Measurements from ENCODE around the gene NEK8. TPM values are rescaled to one million over a fixed set of nuclear protein-coding genes. Genes with fewer than 3 reads are reported as not detected.

Gene NEK8
- total RNA-seq, 2 experiments from 2014 or later, result 14.0 to 17.0 TPM

GRCh38 chr17:28744972-28745785 lies 16.6 kb downstream of the NEK8 start:
- Histone ChIP-seq H3K79me2 (ENCODE audit: insufficient read depth, low read depth, low read length) (peaks cover 36% of the 10 kb centered on the region), H3K4me2 (ENCODE audit: low read length) (peak overlapping the region; percentile 96), H3K4me3 (ENCODE audit: low read depth, low read length, poor library complexity, severe bottlenecking) (peak overlapping the region; percentile 98), H3K4me1 (ENCODE audit: insufficient read depth, low read length, poor library complexity, severe bottlenecking) (peaks cover 66% of the 10 kb centered on the region), H3K27ac (ENCODE audit: low read depth, low read length, poor library complexity, severe bottlenecking) (peak overlapping the region; percentile 95), H3K36me3 (ENCODE audit: insufficient read depth, low read length) (peaks cover 65% of the 10 kb centered on the region), H3K9me2 (ENCODE audit: insufficient read depth, low read length) (no peaks in the 10 kb centered on the region), H3K9me3 (ENCODE audit: low read length) (no peaks in the 10 kb centered on the region), H2AFZ (ENCODE audit: low read length) (no peak overlapping the region), H4K20me1 (ENCODE audit: insufficient read depth, low read length) (peaks cover 25% of the 10 kb centered on the region)
- ChIA-PET CTCF (ENCODE audit: unreplicated experiment) (interaction anchor here (0.5 to 3.5 kb wide), 3 partner anchors 11 to 106 kb away, joined by 5 to 18 read pairs (median 6); partner anchors contain the start of gene TLCD1), POLR2A (interaction anchor here (1.7 to 1.8 kb wide), 2 partner anchors 17 to 25 kb away, joined by 4 to 16 read pairs; partner anchors contain the start of genes NEK8 and RPL23A)
- intact Hi-C loops (cut with micrococcal nuclease; ENCODE audit: unreplicated experiment), result no loop called here
- TF ChIP-seq CTCF (conservative IDR thresholded peaks at IDR 0.05; ENCODE audit: low read length) (no peak), EZH2phosphoT487 (IDR thresholded peaks at IDR 0.05; ENCODE audit: borderline replicate concordance, low read depth, low read length) (no peak)
- peak; percentile 71 for DNase-seq (ENCODE audit: low spot score)
- BruUV-seq (replicated peaks), result no TSS peak

- no peaks in the 10 kb centered on the region for H3K9me2 ChIP-seq (ENCODE audit: insufficient read depth, low read length)
These were observed 17.3 kb downstream of the NEK8 start for GRCh38 chr17:28745786-28746411.

More at GRCh38 chr17:28745786-28746411, 17.3 kb downstream of the NEK8 start:
- H3K9me3 ChIP-seq (ENCODE audit: low read length), result no peaks in the 10 kb centered on the region
- POLR2A ChIA-PET, result interaction anchor here (1.6 to 1.8 kb wide), 3 partner anchors 18 to 26 kb away, joined by 4 to 16 read pairs (median 12); partner anchors contain the start of genes NEK8 and RPL23A
- H4K20me1 ChIP-seq (ENCODE audit: insufficient read depth, low read length), result peaks cover 30% of the 10 kb centered on the region
- DNase-seq (ENCODE audit: low spot score), result no peak
- H3K79me2 ChIP-seq (ENCODE audit: insufficient read depth, low read depth, low read length), result peaks cover 39% of the 10 kb centered on the region
- no peak overlapping the region for H2AFZ ChIP-seq (ENCODE audit: low read length)
- TF ChIP-seq EZH2phosphoT487 (IDR thresholded peaks at IDR 0.05; ENCODE audit: borderline replicate concordance, low read depth, low read length), result no peak
- TF ChIP-seq CTCF (conservative IDR thresholded peaks at IDR 0.05; ENCODE audit: low read length), result no peak
- H3K4me2 ChIP-seq (ENCODE audit: low read length), result peak overlapping the region; percentile 96
- BruUV-seq (replicated peaks), result no TSS peak
- CTCF ChIA-PET (ENCODE audit: unreplicated experiment), result interaction anchor here (0.5 to 3.5 kb wide), 3 partner anchors 10 to 106 kb away, joined by 5 to 18 read pairs (median 6); partner anchors contain the start of gene TLCD1
- intact Hi-C loops (cut with micrococcal nuclease; ENCODE audit: unreplicated experiment), result no loop called here
- H3K27ac ChIP-seq (ENCODE audit: low read depth, low read length, poor library complexity, severe bottlenecking), result peak overlapping the region; percentile 95
- H3K36me3 ChIP-seq (ENCODE audit: insufficient read depth, low read length), result peaks cover 65% of the 10 kb centered on the region
- peak overlapping the region; percentile 98 for H3K4me3 ChIP-seq (ENCODE audit: low read depth, low read length, poor library complexity, severe bottlenecking)
- H3K4me1 ChIP-seq (ENCODE audit: insufficient read depth, low read length, poor library complexity, severe bottlenecking), result peaks cover 62% of the 10 kb centered on the region
